Right kidney (tissue), 9 donors: ENCODE measurements around the gene OR5K2.

Source experiments
- DNase-seq: peaks from one replicate; pipeline ENCODE4 v3.0.0-alpha.2; 2016
- long read RNA-seq, 8 donors: transcript quantifications; one replicate each; lab custom pipeline, GENCODE V29; 2026

Gene OR5K2
- long read RNA-seq, donor 1 = 0 reads
- long read RNA-seq, donor 2 = 0 reads
- long read RNA-seq, donor 3 = 0 reads
- long read RNA-seq, donor 4 = 0 reads
- long read RNA-seq, donor 5 = 0 reads
- long read RNA-seq, donor 6 = 0 reads
- long read RNA-seq, donor 7, partial matches to known transcripts = 75 of 77 reads
- long read RNA-seq, donor 7, other reads (novel, unspliced or antisense) = 0 of 77 reads
- long read RNA-seq, donor 8 = 0 reads

DNA sequence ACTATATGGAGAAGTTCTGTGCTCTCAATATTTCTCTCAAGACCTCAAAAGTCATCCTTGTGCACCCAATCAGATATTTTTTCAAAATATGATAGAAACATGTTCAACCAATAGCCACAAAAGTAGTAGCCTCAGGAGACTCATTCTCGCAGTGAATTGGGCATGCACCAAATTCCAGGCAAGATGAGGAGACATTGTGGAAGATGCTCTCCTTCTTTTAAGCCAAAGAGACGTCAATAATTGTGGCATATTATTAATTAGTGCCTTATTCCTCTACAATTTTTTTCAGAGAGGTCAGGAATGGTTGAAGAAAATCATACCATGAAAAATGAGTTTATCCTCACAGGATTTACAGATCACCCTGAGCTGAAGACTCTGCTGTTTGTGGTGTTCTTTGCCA, at the start of gene OR5K2:
TSS of gene OR5K2 (plus strand) at position 301 of the 400 bp plus-strand sequence. CDS start at position 301, 0 bp downstream.
- no peak for DNase-seq

DNA sequence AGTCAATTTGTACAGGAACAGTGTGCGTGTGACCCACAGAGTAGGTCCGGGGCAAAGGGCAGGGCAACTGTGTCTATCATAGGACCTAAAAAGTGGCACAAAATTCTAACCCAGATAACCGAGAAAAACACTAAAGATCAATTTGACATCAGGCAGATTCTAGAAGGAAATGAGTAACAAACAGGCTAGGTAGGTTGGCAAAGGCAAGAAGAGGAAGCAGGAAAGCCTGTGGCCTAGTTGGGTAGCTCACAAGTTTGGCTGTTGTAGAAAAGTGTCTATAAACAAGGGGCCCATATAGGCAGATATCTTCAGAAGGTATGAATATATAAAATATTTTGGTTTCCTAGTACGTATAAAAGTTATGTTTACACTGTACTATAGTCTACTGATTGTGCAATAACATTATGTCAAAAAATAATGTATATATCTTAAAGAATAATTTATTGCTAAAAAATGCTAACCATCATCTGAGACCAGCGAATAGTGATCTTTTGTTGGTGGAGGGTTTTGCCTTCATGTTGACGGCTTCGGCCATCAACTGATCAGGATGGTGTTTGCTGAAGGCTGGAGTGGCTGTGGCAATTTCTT, 47.8 kb upstream of the OR5K2 start:
- DNase-seq = no peak

DNA sequence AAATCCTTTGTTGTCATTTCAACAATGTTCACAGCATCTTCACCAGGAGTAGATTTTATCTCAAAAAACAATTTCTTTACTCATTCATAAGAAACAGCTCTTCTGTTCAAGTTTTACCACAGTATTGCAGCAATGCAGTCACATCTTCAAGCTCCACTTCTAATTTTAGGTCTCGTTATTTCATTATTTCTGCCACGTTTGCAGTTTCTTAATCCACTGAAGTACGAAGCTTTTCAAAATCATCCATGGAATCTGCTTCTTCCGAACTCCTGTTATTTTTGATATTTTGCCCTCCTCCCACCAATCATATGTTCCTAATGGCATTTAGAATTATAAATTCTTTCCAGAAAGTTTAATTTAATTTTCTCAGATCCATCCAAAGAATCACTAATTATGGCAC, 47.1 kb upstream of the OR5K2 start:
- no peak for DNase-seq

DNA sequence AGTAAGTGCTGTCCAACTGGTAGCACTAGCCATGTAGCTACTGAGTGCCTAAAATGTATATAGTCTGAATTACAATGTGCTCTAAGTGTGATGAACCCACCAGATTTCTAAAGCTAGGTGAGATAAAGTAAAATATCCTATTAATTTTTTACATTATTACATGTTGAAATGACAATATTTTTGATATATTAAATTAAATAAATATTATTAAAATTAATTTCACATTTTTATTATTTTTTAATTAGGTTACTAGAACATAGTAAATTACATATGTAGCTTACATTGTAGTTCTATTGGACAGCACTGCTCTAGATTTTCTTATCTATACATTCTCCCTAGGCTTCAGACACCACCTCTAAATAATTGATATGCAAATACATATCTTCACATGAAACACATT, 43.7 kb upstream of the OR5K2 start:
- DNase-seq = no peak

DNA sequence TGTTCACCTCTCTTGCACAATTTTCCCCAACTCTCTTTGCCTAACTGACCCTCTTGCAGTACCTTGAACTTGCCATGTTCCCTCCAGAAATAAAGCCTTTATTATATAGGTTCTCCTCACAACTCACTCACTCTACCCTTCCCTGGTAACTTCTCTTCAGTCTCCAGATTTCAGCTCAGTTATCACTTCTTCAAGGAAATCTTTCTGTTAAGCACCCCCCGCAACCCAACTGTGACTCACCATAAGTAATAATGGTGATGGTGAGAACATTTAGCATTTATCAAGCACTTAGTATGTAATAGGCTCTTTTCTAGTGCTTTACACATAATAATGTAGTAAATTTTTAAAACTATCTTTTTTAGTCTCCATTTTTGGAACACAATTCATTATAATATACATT, 42.6 kb upstream of the OR5K2 start:
- DNase-seq = no peak

DNA sequence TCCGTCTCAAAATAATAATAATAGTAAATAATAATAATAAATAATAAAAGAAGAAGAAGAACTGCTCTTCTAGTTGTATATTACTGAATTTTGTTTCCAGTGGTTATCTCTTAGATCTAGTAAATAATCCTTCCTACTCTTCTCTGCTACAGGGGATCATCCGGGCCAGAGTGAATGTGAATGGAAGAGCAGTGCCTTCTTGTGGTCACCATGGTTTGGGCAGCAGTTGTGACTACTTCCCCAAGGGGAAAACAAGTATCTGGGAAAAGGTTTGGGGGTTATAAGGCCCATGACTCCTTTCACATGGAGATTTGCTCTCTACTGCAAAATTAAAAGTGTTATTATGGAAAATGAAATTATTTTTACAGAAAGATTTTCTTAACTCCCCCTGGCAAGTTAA, 39.9 kb upstream of the OR5K2 start:
- no peak for DNase-seq

DNA sequence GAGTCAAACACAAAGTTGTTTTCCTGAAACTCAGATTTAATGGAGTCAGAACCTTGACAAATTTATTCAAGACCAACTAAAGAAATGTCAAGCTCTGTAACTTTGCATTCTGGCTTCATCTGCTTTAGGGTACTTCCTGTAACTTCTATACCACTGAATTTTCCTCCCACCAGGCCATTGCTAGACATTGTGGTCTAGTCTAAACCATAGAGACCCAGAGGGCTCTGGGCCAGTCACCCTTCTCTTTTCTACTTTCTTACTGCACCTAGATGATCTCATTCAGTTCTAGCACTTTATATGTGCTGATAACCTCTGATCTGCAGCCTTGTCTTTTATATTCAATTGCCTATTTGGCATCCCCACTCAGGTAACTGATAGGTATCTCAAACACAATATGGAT, 37.3 kb upstream of the OR5K2 start:
- no peak for DNase-seq

DNA sequence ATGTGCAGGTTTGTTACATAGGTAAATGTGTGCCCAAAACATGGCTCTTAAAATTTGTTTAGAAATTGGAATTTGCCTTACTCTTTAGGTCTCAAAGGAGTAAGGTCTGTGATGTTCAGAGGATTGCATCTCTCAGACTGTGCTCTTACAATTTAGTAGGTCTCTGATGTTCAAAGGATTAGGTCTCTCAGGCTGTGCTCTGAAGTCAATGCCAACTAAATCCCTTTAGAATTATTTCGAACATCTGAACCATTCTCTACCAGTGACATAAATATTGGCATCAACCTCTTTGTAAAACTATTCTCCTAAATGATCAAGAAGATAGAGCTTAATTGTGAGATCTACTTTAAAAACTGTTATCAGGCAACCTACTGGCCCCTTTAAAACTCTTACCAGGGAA, 34.6 kb upstream of the OR5K2 start, which contains the start of gene OR5K1:
TSS of gene OR5K1 (plus strand) at position 301 of the 400 bp plus-strand sequence. CDS start 6,376 bp downstream, outside the sequence.
- DNase-seq = no peak

DNA sequence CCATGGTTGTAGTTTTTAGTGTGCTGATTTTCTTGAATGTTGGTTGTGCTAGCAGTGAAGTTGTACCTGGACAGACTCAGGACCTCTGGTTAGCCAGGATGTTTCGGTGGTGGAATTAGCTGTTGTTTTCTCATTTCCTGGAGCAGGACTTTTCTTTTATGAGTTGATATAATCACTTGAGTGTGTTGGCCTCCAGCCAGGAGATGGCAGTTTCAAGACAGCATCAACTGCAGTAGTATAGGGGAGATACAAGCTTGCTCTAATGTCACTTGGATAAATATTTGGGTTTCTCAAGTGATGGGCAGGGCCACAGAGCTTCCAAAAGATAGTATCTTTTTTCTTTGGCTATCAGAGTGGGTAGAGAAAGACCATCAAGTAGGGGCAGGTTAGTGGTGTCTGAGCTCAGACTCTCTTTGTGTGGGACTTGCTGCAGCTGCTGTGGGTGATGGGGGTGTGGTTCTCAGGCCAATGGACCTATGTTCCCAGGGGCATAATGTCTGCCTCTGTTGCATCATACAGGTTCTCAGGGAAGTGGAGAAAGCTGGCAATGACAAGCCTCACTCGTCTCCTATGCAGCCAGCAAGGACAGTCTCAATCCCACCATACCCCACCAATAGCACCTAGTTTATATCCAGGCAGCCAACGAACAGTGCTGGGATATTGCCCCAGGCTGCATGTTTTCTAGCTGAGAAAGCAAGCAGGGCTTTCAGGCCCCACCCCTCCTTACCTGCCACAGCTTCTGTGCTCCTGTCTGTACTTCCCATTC, 14.6 kb upstream of the OR5K2 start:
- no peak for DNase-seq

DNA sequence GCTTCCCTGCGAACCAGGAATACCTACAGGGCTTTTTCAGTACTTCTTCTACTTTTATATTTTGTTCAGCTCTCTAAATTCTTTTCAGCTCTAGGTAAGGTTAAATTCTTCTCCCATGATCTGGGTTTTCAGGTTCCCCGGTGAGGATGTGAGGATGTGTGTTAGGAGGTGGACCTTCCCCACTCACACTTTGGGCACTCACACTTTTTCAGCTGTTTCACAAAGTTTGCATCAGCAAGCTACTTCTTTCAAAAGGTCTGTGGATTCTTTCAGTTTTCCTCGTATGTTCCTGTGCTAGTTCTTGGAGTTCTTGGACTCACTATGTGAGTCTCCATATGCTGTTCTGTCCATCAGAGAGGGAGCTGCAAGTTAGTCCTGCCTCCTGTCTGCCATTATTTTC, 13.9 kb upstream of the OR5K2 start:
- DNase-seq = no peak

DNA sequence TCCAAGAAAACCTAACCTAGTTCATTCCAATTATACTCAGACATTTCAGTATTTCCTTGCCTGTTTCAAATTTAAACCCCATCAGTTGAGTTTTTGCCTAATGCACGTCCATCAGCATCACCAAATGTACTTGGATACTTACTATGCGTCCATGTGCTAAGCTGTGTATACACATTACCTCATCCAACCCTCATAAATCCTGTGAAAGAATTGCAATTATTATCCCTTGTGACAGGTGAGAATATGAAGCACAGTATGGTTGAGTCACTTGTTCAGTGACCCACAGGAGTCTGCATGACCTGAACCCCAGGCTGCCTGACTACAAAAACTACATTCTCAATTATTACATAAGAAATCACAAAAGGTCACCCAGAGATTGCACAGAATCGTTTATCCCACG, 2.5 kb downstream of the OR5K2 start:
- DNase-seq = no peak

DNA sequence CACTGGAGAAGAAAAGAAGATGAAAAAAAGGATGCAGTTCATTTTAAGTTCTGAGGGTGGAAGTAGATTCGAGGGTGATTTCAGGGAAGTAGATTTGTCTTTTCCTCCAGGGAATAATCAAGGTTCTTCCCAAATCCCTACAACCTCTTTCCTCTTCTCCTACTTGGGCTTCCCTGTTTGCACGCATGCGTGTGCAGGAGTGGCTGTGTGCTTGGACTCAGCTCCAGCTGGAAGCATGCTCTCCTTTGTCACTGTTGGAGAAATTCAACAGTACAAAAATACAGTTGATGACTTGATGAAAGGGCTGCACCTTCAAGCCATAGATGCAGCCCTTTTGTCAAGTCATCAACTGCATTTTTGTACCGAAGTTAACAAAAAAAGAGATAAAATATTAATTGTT, 3.8 kb downstream of the OR5K2 start:
- DNase-seq = no peak

DNA sequence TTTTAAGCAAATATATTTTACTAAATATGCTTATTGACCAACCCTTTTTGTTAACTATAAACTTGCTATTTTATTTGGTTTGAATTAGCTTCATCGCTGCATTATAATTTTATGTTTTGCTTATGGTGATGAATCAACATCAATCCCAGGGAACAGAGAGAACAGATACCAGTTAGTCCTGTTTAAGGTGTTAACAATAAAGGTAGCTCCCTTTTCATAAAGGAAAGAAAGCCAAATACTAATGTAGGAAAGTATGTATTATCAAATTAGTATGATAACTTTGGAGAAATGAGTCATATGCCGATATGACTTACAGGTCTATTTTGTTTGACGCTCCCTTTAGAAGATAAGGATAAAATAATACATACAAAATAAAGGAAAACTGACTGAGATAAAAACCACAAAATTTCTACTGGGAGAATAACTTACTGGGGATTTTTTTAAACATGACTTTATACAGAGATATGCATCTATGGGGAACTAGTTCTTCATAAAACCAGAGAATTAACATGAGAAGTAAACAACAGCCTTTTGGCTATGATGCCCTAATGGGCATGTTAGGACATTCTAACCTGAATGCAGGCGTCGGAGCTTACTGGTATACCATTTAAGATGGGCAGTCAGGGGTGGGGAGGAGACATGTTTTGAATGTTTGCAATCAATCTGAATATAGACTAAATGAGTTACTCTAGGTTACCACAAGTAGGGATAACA, 4.5 kb downstream of the OR5K2 start:
- no peak for DNase-seq

DNA sequence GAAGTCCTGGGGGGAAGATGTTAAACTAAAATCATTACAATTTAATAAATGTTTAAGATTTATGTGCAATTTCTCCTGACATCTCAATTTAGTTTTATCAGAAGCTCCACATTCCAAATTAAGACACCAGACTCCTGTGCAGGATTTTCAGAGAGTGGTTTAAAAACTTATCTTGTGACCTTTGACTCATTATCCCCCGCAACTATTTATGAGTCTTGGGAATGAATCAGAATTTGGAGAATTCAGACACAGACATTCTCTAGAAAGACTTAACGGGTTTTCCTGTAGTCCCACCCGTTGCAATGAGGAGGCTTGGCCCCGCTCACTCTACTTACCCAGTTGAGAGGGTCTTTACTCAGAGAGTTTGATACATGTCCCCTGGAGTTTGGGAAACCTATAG, 7.1 kb downstream of the OR5K2 start:
- DNase-seq = no peak

DNA sequence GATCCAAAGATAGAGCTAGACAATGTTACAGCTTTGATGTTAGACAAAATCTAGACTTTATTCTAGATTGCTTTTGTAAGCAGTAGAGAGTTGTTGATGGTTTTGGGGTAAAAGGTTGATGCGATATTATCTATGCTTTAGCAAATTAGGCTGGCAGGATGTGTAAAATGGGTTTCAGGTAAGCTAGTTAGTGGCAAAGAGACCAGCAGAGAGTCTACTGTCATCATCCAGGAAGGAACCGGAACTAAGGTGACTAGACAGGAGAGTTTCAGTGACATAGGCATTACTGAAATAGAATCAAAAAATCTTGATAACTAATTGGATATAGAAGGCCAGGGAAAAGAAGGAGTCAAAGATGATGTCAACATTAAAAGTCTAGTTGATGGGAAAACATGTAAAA, 11.1 kb downstream of the OR5K2 start:
- DNase-seq = no peak

DNA sequence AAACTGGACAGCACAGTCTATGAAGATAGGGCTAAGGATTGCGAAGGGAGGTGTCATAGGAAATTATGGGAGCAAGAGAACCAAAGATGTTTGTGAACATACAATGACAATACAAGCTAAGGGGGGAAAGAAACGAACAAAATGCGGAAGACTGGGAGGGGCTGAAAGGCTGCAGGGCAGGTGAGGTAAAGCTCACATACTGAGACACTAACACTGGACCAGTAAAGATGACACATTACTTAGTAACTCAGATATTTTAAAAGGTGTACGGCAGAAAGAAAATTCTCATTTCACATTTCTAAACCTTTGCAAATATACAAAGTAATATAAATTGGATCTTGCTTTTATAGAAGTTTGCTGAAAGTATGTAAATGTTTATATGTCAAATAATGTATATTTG, 15.1 kb downstream of the OR5K2 start:
- no peak for DNase-seq

DNA sequence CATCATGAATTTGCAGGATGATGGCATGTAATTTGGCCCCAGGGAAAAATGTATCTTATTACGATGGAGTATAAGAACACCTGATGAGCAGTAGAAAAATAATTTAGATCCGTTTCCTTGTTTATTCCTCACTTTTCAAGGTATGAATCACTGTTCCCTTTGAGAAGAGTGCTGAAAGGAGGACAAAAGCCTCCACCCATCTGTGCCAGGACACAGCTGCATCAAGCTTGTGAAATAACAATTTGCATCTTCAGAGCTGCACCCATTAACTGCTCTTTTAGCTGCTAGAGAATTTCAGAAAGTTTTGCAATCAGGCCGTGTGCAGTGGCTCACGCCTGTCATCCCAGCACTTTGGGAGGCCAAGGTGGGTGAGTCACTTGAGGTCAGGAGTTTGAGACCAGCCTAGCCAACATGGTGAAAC, 15.6 kb downstream of the OR5K2 start:
- no peak for DNase-seq

DNA sequence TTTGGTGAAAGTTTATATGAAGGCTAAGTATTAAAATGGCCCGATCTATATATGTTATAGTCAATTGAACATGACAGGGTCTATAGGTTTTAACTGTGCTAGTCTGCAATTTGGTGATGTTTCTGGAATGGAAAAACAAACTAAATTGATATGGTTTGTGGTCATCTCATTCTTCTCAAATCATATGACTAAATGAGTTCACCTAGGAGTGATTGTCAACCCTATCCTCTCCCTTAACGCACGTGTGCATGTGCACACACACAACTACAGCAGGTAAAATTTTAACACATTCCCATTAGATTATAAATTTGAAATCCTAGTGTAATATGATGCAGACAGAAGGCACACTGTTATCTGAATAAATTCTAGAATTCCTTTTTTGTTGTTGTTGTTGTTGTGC, 16.3 kb downstream of the OR5K2 start:
- no peak for DNase-seq

DNA sequence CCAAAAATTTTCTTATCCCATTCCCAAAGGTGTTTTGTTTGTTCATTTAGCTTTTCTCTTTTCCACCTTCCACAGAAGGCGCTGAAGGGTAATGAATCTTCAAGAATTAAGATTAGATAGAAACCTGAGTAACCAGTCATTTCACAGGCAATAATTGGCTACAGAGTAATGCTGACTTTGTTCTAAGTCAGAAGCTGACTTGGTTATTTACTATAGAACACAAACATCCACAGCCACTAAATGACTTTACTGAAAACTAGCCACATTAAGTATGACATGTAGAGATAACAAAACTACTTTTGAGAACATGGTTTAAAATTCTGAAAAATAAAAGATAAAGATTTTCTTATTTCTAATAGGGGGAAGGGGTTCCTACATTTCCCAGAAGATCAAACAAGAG, 17.5 kb downstream of the OR5K2 start:
- DNase-seq = no peak

DNA sequence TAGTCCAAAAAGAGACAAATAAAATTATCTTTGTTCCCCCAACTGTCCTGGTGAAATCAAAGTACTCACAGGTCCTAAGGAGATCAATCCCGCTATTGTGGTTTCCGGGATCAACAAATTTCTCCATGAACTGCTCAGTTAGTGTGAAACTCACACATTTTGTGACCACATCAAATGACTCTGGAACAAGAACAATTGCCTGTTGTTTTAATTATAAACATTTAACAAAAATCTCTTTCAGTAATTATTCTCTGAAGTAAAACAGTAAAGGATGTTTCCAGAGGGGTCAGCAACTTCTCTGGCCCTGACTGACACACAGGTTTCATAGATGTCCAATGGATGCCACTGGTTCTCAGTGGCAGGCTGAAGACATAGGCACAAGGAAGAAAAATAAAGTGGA, 21.3 kb downstream of the OR5K2 start:
- no peak for DNase-seq

DNA sequence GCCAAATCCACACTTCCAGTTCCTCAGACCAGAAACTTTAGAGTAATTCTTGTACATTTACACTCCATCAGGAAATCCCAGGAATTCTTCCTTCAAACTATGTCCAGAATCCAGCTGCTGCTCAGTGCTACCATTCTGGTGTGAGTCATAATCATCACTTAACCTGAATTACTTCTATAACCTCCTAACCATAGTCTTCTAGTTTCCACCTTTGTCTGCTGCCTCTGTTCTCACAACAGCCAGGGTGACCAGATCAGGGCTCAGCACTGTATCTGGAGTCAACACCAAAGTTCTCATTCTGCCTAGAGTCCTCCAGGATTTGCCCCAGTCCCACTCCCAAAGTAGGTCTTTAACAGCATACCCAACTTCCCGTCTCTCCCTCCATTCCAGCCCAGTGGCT, 21.9 kb downstream of the OR5K2 start:
- no peak for DNase-seq

DNA sequence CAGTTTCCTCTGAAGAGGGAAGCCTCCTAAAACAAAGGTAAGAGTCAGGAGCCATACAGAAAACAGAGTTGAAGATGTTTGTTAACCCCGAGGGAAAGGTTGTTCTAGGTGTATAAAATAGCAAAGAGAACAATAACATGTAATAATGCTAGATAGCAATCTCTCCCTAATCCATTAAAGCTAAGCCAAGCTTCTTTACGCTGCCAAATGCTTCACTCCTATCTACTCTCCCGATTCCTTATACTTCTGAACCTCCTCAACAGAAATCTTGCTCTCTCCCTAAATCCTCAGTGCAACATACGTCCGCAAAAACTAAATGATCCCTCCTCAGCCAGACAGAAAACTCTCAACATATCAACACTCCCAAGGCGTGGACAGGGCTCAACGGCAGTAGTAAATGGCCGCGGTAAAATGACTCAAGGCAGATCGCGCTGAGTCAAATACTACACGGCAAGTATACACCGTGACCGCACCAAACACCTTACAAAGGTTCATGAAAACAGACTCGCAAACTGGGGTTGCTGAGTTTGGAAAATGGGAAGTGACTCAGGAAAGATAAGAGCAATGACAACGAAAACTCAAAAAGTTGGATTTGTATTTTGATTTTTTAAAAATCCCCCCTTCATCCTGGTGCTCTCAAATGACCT, 24.5 kb downstream of the OR5K2 start:
- DNase-seq = no peak
